ENCODE data around the gene RPLP1.
A peak's percentile ranks its signal among the peaks of the same experiment; 100 is the strongest.

Gene RPLP1

GRCh38 chr15:69460481-69460880, 7.9 kb downstream of the RPLP1 start:
- Histone ChIP-seq H4K20me1 (ENCODE audit: insufficient read depth, low read length) (peaks cover 16% of the 10 kb centered on the region), H2AFZ (ENCODE audit: low read length) (no peak overlapping the region), H3K9me3 (replicated peaks; ENCODE audit: insufficient read depth, low read length) (no peaks in the 10 kb centered on the region), H3F3A (ENCODE audit: insufficient read depth, low read length) (peaks cover 36% of the 10 kb centered on the region), H3K9ac (ENCODE audit: low read length) (no peak overlapping the region), H3K4me2 (ENCODE audit: low read depth, low read length) (no peak overlapping the region), H3K27me3 (replicated peaks; ENCODE audit: insufficient read depth, low read length) (no peaks in the 10 kb centered on the region), H3K4me3 (ENCODE audit: low read length) (no peak overlapping the region), H3K4me1 (ENCODE audit: low read length) (0 out of 2 replicates have a peak, but pooled peaks cover 4% of the 10 kb centered on the region), H3K27ac (ENCODE audit: low read length) (no peak overlapping the region), H3K79me2 (ENCODE audit: low read length) (peaks cover 3% of the 10 kb centered on the region), H3K36me3 (replicated peaks; ENCODE audit: insufficient read depth, low read length) (peaks cover 8% of the 10 kb centered on the region; the same call in 1 of the 2 replicates), H3K9me2 (replicated peaks; ENCODE audit: insufficient read depth, low read length) (no peaks in the 10 kb centered on the region)
- no peak for TF ChIP-seq EZH2 (optimal IDR thresholded peaks at IDR 0.05; ENCODE audit: low read depth, low read length)
- no peak for TF ChIP-seq CTCF (IDR thresholded peaks at IDR 0.05; ENCODE audit: low read length)
- no peak for TF ChIP-seq EZH2phosphoT487 (IDR thresholded peaks at IDR 0.05; ENCODE audit: low read length)
- no peak for DNase-seq

- no peak for TF ChIP-seq CTCF (IDR thresholded peaks at IDR 0.05; ENCODE audit: low read length)
- no peak for TF ChIP-seq EZH2phosphoT487 (IDR thresholded peaks at IDR 0.05; ENCODE audit: low read length)
- TF ChIP-seq EZH2 (optimal IDR thresholded peaks at IDR 0.05; ENCODE audit: low read depth, low read length) = no peak
- H3K4me1 ChIP-seq (ENCODE audit: low read length) = 0 out of 2 replicates have a peak, but pooled peaks cover 4% of the 10 kb centered on the region
- peaks cover 5% of the 10 kb centered on the region; the same call in 1 of the 2 replicates for H4K20me1 ChIP-seq (ENCODE audit: insufficient read depth, low read length)
- H3K79me2 ChIP-seq (ENCODE audit: low read length) = no peaks in the 10 kb centered on the region
- H3K4me3 ChIP-seq (ENCODE audit: low read length) = peak overlapping the region; percentile 69
- peak overlapping the region; percentile 35; the same call in 1 of the 2 replicates for H3K9ac ChIP-seq (ENCODE audit: low read length)
- no peaks in the 10 kb centered on the region for H3K9me3 ChIP-seq (replicated peaks; ENCODE audit: insufficient read depth, low read length)
- peaks cover 20% of the 10 kb centered on the region for H3F3A ChIP-seq (ENCODE audit: insufficient read depth, low read length)
- no peaks in the 10 kb centered on the region for H3K36me3 ChIP-seq (replicated peaks; ENCODE audit: insufficient read depth, low read length)
- H3K4me2 ChIP-seq (ENCODE audit: low read depth, low read length) = peak overlapping the region; percentile 97; the same call in 1 of the 2 replicates
- H3K9me2 ChIP-seq (replicated peaks; ENCODE audit: insufficient read depth, low read length) = no peaks in the 10 kb centered on the region
- DNase-seq = no peak
- no peaks in the 10 kb centered on the region for H3K27me3 ChIP-seq (replicated peaks; ENCODE audit: insufficient read depth, low read length)
- no peak overlapping the region for H3K27ac ChIP-seq (ENCODE audit: low read length)
- H2AFZ ChIP-seq (ENCODE audit: low read length) = peak overlapping the region; percentile 84
Measured at GRCh38 chr15:69462030-69462492, 9.4 kb downstream of the RPLP1 start.

GRCh38 chr15:69462493-69463181, 10.0 kb downstream of the RPLP1 start:
- H3K9ac ChIP-seq (ENCODE audit: low read length) = peak overlapping the region; percentile 76
- no peaks in the 10 kb centered on the region for H3K9me3 ChIP-seq (replicated peaks; ENCODE audit: insufficient read depth, low read length)
- H3K4me2 ChIP-seq (ENCODE audit: low read depth, low read length) = peak overlapping the region; percentile 97
- no peaks in the 10 kb centered on the region for H3K36me3 ChIP-seq (replicated peaks; ENCODE audit: insufficient read depth, low read length)
- no peaks in the 10 kb centered on the region for H3K9me2 ChIP-seq (replicated peaks; ENCODE audit: insufficient read depth, low read length)
- H3K27me3 ChIP-seq (replicated peaks; ENCODE audit: insufficient read depth, low read length) = no peaks in the 10 kb centered on the region
- H3K79me2 ChIP-seq (ENCODE audit: low read length) = no peaks in the 10 kb centered on the region
- no peaks in the 10 kb centered on the region for H4K20me1 ChIP-seq (ENCODE audit: insufficient read depth, low read length)
- H3F3A ChIP-seq (ENCODE audit: insufficient read depth, low read length) = peaks cover 14% of the 10 kb centered on the region
- H3K4me1 ChIP-seq (ENCODE audit: low read length) = 0 out of 2 replicates have a peak, but pooled peaks cover 4% of the 10 kb centered on the region
- peak overlapping the region; percentile 95 for H2AFZ ChIP-seq (ENCODE audit: low read length)
- no peak for TF ChIP-seq EZH2phosphoT487 (IDR thresholded peaks at IDR 0.05; ENCODE audit: low read length)
- no peak for TF ChIP-seq EZH2 (optimal IDR thresholded peaks at IDR 0.05; ENCODE audit: low read depth, low read length)
- peak; percentile 77 for TF ChIP-seq CTCF (IDR thresholded peaks at IDR 0.05; ENCODE audit: low read length)
- H3K27ac ChIP-seq (ENCODE audit: low read length) = peak overlapping the region; percentile 28; the same call in 1 of the 2 replicates
- DNase-seq = peak; percentile 97
- peak overlapping the region; percentile 69 for H3K4me3 ChIP-seq (ENCODE audit: low read length)
